ENCODE results near the gene CLIC6.
"Not testable (repeated sequence)": the region's sequence is repeated elsewhere in the genome, so short reads cannot be mapped to it uniquely, and the experiment has no call there.

Gene CLIC6

GRCh38 chr21:34693192-34693810 lies 24.5 kb downstream of the CLIC6 start:
- peak; percentile 33 for DNase-seq (ENCODE audit: low read depth)

GRCh38 chr21:34695434-34695833 lies 26.6 kb downstream of the CLIC6 start:
- DNase-seq (ENCODE audit: low read depth) = no peak

DNA sequence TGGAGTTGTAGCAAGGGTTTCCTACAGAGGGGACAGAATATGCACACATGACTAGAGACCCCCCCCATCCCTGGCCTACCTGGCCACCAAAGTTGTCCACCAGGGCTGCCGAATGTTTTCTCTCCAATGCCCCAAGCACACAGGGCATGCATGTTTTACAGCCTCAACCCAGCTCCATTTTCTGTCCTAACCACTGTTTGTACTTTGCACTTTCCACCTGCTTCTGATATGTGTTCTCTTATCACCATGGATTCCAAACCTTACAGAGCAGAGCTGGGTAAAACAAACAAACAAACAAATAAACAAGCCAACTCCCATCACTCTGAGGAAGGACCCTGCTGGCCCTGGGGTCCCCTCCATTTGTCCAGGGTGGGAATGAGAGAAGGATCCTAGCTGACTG lies 27.3 kb downstream of the CLIC6 start:
- no peak for DNase-seq (ENCODE audit: low read depth)

DNA sequence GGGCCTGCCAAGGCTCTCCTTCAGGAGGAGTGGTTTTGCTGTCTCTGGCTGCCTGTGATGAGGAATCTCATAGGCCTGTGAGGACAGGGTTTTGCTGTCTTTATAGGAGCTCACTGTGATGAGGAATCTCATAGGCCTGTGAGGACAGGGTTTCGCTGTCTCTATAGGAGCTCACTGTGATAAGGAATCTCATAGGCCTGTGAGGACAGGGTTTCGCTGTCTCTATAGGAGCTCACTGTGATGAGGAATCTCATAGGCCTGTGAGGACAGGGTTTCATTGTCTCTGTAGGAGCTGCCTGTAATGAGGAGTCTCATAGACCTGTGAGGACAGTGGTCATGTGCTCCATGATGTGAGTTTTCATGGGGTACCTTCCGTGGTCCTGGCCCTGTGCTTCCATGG lies 29.0 kb downstream of the CLIC6 start:
- DNase-seq (ENCODE audit: low read depth) = no peak

- DNase-seq (ENCODE audit: low read depth) = no peak
These were observed 29.6 kb downstream of the CLIC6 start for GRCh38 chr21:34698270-34699015.

GRCh38 chr21:34700605-34701004 lies 31.8 kb downstream of the CLIC6 start:
- no peak for DNase-seq (ENCODE audit: low read depth)

DNA sequence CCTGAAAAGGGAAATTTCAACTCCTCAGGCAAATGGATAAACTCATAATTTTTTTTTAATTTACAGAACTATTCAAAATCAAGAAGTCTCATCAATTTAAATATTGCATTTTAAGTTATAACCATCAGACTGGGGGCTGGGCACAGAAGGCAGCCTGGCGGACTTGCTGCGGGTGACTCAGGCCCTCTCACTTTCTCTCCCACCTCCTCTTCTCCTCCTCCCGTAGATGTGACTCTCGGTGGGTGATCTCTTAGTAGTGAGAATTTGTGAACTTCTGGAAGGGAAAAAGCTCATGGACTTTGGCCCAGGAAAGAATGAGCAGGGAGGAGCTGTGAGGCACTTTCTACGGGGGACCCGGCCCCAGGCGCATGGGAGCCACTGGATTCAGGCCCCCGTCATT lies 32.9 kb downstream of the CLIC6 start:
- DNase-seq (ENCODE audit: low read depth) = no peak

GRCh38 chr21:34702341-34703170 lies 33.8 kb downstream of the CLIC6 start:
- no peak for DNase-seq (ENCODE audit: low read depth)

DNA sequence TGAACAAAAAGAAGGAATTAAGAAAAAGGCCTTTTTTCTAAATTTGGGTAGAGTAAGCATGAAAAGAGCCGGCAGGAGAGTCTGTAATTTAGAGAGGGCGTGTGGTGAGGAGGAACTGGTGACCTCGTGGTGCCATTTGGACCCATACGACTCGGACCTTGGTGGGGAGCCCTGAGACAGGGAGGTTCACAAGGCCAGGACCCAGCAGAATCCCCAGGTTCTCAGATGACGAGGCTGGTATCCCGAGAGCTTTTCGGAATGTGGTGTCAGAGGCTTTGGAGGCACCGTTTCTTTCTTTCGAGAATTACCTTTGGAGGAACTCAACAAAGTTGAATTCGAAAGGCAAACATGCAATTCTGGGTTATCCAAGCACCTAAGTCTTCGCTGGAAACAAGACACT lies 34.8 kb downstream of the CLIC6 start:
- DNase-seq (ENCODE audit: low read depth) = no peak

- DNase-seq (ENCODE audit: low read depth) = no peak
These were observed 35.3 kb downstream of the CLIC6 start for GRCh38 chr21:34704119-34704518.

GRCh38 chr21:34705011-34705410 lies 36.2 kb downstream of the CLIC6 start:
- no peak for DNase-seq (ENCODE audit: low read depth)

DNA sequence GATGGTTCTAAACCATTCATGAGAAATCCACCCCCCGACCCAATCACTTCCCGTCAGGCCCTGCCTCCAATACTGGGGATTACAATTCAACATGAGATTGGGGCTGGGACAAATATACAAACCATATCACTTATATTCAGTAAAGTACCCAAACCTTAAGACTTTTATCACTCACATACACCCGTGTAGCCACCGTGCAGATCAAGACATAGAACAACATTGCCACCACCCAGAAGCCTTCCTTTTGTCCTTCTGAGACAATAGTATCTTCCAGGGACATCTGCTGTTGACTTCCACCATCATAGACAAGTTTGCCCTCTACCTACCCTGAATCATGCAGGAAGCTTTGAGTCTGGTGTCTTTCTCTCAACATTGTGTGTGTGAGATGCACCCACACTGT lies 37.5 kb downstream of the CLIC6 start:
- DNase-seq (ENCODE audit: low read depth) = no peak

DNA sequence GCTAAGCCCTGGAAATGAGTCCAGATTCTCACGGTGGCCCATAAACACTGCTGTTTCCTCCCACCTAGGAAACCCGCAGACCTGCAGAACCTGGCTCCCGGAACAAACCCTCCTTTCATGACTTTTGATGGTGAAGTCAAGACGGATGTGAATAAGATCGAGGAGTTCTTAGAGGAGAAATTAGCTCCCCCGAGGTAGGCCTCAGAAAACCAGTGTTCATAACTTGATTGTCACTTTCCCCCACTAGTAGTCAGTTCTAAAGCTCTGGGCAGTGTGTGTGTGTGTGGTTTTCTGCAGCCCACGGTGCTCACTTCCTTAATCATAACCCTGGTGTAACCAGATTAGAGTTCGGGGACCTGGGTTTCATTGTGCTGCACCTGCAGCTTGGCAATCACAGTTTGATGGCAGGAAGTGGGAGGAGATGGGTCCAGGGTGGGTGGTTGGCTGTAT lies 39.1 kb downstream of the CLIC6 start:
- DNase-seq (ENCODE audit: low read depth) = peak; percentile 35

DNA sequence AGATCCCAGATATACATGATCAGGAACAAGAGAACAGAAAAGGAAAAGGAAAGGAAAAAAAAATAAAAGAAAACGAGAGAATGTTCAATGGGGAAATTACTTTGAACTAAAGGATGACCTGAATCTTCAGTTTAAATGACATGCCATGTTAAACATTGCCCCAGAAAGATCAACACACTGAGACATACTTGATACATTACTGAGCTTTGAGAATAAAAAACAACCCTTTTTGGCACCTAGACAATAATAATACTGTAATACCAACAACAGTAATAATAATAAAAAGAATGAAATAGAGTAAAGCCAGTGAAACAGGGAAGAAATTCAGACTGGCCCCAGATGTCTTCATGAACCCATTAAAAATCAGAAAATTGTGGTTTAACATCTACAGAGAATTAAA lies 44.8 kb downstream of the CLIC6 start:
- no peak for DNase-seq (ENCODE audit: low read depth)

DNA sequence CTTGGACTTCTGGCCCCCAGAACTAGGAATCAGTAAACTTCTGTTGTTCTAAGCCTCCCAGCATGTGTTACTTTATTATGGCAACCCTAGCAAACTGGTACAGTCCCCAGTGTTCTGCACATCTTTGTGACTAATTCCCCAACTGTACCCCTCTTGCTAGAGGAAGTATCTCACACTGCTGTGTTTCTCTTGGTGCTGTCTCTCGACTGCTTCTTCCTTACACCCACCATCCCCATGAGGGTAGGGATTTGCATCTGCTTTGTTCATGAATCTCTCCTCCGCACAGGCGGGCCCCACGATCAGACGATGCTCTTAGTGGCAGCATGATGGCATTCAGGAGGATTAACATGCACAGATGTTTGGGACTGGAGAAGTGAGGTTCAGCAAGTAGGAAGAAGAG lies 46.7 kb downstream of the CLIC6 start:
- no peak for DNase-seq (ENCODE audit: low read depth)

DNA sequence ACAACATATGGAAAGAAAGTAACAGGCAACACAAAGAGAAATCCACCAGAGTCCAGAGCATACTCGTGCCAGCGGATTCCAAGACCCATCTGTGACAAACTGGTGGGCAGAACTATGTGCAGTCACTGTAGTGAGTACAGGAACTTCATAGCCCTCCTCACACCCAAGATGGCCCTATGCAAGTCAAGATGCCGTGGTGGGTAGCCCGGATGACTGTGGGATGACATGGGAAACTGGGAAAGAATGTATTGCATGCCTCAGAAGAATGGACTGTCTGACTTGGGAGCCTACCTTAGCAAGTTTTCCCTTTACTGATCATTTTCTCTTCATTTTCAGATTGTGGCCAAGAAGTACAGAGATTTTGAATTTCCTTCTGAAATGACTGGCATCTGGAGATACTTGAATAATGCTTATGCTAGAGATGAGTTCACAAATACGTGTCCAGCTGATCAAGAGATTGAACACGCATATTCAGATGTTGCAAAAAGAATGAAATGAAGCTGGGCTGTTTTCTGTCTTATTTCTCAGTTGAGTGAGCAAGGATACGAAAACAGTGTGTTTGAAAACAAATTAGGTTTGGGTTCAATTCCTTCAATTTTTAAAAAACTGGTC lies 47.3 kb downstream of the CLIC6 start:
- no peak for DNase-seq (ENCODE audit: low read depth)

- DNase-seq (ENCODE audit: low read depth) = not testable (repeated sequence)
These were observed 49.7 kb downstream of the CLIC6 start for GRCh38 chr21:34718529-34718928.

- DNase-seq (ENCODE audit: low read depth) = peak; percentile 8
These were observed 54.0 kb downstream of the CLIC6 start for GRCh38 chr21:34722684-34723300.

- DNase-seq (ENCODE audit: low read depth) = no peak
These were observed 55.5 kb downstream of the CLIC6 start for GRCh38 chr21:34724131-34724856.

DNA sequence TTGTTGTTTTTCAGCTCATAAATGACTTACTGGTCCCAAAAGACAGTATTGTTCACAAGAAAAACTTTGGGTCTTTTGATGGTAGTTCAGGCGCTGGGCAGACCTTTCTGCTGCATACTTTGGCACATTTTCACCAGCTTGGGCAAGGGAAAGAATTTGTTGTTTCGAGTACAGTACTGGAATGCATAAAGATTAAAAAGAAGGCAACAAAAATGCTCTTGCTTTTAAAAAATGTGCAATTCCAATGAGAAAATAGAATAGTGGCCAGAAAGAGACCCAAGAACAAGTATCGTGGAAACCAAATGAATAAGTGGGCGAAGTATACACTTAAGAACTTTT lies 56.0 kb downstream of the CLIC6 start:
- no peak for DNase-seq (ENCODE audit: low read depth)

DNA sequence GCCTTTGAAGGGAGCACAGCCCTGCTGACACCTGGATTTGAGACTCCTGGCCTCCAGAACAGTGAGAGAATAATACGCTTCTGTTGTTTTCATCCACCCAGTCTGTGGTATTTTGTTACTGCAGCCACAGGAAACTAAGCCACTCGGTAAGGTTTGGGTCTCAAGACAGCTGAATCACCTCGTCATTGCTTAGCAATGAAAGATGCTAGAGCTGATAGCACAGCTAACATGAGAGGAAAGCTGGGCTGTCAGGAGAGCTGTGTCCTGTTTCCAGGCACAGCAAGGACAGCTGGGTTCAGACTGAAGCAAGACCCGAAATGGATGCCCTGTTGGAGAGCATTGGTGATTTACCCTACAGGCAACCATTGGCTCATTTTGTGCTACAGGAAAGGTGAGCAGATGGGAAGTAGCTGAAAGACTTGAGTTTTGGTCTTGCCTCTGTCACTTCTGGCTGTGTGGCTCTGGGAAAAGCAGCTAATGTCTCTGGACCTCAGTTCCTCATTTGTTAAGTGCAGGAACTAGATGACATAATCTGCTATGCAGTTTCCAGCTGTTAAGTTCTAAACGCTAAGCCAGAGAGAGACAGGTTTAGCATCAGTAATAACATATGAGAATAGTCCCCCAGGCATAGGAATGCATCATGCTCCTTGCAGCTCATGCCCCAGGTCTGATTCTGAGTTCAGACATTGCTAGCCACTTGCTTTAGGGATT lies 58.0 kb downstream of the CLIC6 start:
- DNase-seq (ENCODE audit: low read depth) = no peak
